IPS-20b (cell line): ENCODE data around the gene KIRREL3.

ENCODE experiments used
- H3K27ac ChIP-seq: one replicate; pipeline ENCODE4 v1.5.1; 2013; ENCODE audit warnings: low read length
- H3K27me3 ChIP-seq: 2 replicates; pipeline ENCODE4 v1.6.1; 2013; ENCODE audit warnings: mild to moderate bottlenecking, low read length, inconsistent platforms; ENCODE audit not compliant: insufficient read depth
- H3K36me3 ChIP-seq: 2 replicates; pipeline ENCODE4 v1.6.1; 2013; ENCODE audit warnings: low read depth, mild to moderate bottlenecking, inconsistent platforms, low read length, moderate library complexity; ENCODE audit not compliant: insufficient read depth
- H3K4me1 ChIP-seq: 2 replicates; pipeline ENCODE4 v1.6.1; 2013; ENCODE audit warnings: mild to moderate bottlenecking, control low read depth, inconsistent platforms, low read length, moderate library complexity; ENCODE audit not compliant: insufficient read depth
- H3K4me3 ChIP-seq: 2 replicates; pipeline ENCODE4 v1.5.1; 2013; ENCODE audit warnings: mild to moderate bottlenecking, low read length, inconsistent platforms
- H3K9ac ChIP-seq: 2 replicates; pipeline ENCODE4 v1.6.1; 2013; ENCODE audit warnings: low read depth, mild to moderate bottlenecking, inconsistent platforms, low read length, moderate library complexity
- H3K9me3 ChIP-seq: 2 replicates; pipeline ENCODE4 v1.6.1; 2013; ENCODE audit warnings: mild to moderate bottlenecking, low read depth, low read length, inconsistent platforms; ENCODE audit not compliant: insufficient read depth

KIRREL3 gene

DNA sequence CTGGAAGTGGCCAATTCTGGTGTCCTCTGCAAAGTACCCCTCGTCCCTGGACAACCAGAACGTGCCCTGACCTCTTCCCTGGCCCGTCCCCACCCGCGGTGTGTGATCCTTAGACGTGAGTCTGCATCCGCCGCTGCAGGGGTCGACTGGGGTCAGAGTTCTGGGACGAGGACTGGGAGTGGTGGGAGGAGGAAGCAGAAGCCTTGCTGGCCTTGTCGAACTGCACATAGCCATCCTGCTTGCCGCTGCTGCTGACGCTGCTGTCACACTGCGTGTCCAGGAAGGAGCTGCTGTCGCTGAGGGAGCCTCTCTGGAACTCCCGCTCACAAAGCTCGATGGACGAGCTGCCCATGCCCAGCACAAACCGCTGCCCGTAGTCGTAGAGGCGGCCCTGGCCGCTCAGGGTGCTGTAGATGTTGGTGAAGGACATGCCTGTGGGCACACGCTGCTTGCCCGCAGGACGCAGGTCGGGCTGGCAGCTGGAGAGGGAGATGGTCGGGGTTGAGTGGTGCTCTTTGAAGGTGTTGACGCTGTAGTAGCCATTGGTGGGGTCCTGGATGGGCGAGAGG lies 576.0 kb downstream of the KIRREL3 start:
- H3K4me3 ChIP-seq = no peak overlapping the region
- H3K36me3 ChIP-seq = no peaks in the 10 kb centered on the region
- H3K27me3 ChIP-seq = no peaks in the 10 kb centered on the region
- H3K4me1 ChIP-seq = no peaks in the 10 kb centered on the region
- no peak overlapping the region for H3K27ac ChIP-seq
- H3K9me3 ChIP-seq = no peaks in the 10 kb centered on the region
- H3K9ac ChIP-seq = no peak overlapping the region

DNA sequence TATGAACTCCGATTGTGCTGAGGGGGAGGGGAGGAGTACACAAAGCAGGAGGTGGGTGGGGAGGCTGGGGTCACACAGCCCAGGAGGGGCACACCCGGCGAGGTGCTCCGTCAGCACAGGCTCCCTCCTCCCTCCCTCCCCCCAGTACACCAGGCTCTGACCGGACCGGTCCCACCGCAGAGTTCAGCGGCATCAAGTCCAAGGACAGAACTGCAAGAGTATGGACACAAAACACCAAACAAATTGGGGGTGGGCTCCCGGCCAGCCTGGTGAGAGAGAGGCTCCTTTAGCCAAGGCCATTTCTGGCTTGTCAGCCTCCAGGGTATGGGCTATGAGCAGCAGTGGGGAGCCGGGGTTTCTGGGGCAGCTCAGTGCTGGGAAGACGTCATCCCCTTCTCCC lies 576.8 kb downstream of the KIRREL3 start:
- H3K9me3 ChIP-seq = no peaks in the 10 kb centered on the region
- H3K9ac ChIP-seq = no peak overlapping the region
- H3K36me3 ChIP-seq = no peaks in the 10 kb centered on the region
- H3K27me3 ChIP-seq = no peaks in the 10 kb centered on the region
- H3K4me3 ChIP-seq = no peak overlapping the region
- no peaks in the 10 kb centered on the region for H3K4me1 ChIP-seq
- H3K27ac ChIP-seq = no peak overlapping the region

DNA sequence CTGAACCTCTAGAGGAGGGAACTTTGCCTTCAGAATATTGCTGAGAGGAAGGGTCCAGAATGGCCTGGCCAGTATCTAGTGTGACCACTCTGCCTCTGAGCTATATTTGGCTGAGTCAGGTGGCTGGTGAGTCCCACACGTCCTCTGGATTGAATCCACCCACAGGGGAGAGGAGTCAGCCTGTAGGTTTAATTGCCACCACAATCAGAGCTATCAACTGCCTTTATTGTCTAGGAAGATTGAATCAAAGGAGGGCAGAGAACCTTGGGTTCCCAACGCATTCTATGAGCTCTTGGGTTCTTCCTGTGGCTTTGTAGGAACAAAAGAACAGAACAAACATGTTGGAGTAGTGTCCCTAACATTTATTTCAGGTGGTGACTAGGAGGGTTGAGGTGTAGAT lies 577.4 kb downstream of the KIRREL3 start:
- Histone ChIP-seq H3K4me3 (no peak overlapping the region), H3K9ac (no peak overlapping the region), H3K27ac (no peak overlapping the region), H3K4me1 (no peaks in the 10 kb centered on the region), H3K9me3 (no peaks in the 10 kb centered on the region), H3K36me3 (no peaks in the 10 kb centered on the region), H3K27me3 (no peaks in the 10 kb centered on the region)

DNA sequence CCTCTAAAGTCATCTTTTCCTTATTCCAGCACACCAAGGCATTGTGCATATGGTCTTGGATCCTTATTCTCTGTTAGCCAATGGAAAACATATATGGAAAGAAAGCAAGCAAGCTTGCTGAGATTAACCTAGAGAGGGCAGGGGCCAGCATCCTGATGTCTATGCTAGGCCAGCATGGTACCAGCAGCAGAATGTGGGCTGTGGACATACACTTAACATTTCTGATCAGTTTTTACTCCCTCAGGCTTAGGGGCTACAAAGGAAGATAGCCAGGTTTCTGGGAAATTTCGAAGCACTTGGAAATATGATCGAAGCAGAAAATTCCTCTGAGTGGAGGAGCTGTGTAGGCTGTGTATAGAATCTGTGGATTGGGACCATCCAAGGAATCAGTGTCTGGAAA lies 578.1 kb downstream of the KIRREL3 start:
- Histone ChIP-seq H3K4me1 (no peaks in the 10 kb centered on the region), H3K27ac (no peak overlapping the region), H3K27me3 (peaks cover under 1% of the 10 kb centered on the region), H3K9me3 (no peaks in the 10 kb centered on the region), H3K9ac (no peak overlapping the region), H3K36me3 (no peaks in the 10 kb centered on the region), H3K4me3 (no peak overlapping the region)

DNA sequence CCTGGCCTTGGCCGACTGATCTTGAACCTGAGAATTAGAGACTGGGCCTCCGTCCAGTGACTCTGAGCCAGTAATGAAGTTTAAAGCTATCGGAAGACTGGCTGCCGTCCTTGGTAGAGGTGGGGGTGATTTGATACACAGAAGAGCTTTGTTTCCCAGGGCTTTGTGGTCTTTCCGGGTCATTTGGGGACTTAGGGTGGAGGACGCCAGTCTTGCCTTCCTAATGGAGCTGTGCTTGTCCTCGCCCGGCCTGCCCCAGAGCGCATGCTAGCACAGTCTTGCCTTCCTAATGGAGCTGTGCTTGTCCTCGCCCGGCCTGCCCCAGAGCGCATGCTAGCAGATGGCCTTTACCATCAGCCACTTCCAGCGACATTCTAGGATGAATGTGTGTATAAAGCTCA lies 579.3 kb downstream of the KIRREL3 start:
- Histone ChIP-seq H3K4me1 (no peaks in the 10 kb centered on the region), H3K27ac (no peak overlapping the region), H3K27me3 (peaks cover 9% of the 10 kb centered on the region), H3K4me3 (no peak overlapping the region), H3K9ac (no peak overlapping the region), H3K9me3 (no peaks in the 10 kb centered on the region), H3K36me3 (no peaks in the 10 kb centered on the region)

DNA sequence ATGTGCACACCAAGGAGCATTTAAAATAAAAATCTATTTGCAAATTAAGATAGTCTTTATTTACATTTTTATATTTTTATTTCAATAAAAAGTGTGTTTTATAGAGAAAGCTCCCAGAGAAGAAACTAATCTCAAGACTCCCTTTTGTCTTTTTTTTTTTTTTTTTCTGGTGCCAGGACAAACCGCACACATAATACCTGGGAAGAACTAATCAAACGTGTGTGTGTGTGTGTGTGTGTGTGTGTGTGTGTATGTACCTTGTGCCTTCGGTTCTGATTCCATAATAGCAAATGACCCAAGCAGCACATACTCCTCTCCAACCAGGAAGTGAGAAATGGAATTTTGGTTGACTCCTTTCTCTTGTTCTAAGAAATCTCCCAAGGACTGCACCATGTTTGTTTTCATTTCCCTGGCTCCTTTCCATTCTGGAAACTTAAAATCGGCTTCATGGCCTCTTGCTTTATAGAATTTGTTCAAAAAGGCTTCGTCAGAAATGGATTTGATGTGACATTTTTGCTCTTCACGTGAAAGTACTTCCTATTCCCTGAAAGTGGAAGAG lies 579.8 kb downstream of the KIRREL3 start:
- H3K9ac ChIP-seq = no peak overlapping the region
- H3K27me3 ChIP-seq = peaks cover 9% of the 10 kb centered on the region
- H3K27ac ChIP-seq = no peak overlapping the region
- H3K9me3 ChIP-seq = no peaks in the 10 kb centered on the region
- no peak overlapping the region for H3K4me3 ChIP-seq
- no peaks in the 10 kb centered on the region for H3K4me1 ChIP-seq
- no peaks in the 10 kb centered on the region for H3K36me3 ChIP-seq

DNA sequence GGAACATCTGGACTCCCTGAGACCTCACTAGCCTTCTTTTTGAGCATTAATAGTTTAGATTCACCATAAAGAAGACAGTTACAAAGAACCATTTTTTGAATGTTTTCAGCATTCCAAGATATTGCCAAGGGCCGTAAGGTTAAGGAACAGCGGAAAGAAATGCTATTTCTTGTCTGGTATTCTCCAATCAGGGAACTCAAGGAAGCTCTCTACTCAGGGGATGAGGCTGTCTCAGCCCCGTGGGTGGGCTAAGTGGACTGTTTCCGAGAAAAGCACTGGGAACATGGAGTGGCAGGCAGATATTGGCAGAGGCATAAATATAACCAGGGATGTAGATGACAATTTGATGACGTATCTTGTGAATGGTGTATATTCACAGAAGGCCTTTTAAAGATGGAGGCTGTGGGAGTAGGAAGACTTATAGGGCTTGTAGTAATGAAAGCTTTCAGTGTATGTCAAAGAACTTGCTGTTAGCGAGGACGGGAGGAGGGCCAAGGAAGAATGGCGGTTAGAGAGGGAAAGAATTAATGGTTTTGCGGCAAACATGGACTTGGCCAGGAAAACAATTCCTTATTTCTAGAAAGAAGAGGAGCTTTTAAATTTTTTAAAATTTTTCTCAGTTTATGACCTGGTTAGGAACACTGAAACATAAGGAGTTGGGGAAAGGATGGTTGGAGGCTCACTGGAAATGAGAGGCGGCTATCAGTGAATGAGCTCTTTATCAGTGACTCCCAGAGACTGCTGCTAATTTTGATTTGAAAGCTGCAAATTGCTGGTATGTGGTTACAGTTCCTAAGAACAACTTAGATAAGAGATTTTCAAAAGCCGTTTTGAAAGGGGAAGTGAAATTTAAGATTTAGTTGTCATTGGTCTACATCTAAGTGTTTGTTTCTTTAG lies 580.5 kb downstream of the KIRREL3 start:
- H3K27me3 ChIP-seq = peaks cover 9% of the 10 kb centered on the region
- H3K4me3 ChIP-seq = no peak overlapping the region
- H3K36me3 ChIP-seq = no peaks in the 10 kb centered on the region
- no peaks in the 10 kb centered on the region for H3K4me1 ChIP-seq
- no peak overlapping the region for H3K27ac ChIP-seq
- H3K9ac ChIP-seq = no peak overlapping the region
- H3K9me3 ChIP-seq = no peaks in the 10 kb centered on the region

DNA sequence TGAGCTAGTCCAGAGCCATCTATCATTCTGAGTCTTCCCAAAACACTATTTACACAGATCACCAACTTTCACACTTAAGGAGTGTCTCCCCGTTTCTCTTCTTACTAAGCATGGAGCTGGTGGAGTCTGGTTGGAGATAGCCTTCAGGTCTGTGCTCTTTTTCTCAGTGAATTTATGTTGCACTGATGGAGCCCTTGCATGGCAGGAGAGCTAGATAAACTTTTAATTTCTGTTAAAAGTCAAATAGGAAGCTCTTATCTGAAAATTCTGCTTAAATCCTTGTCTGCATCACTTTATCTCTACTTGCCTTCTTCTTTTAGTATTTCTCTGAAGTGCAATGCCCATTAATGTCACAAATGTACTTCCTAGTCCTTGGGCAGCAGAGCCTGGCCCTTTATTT lies 581.7 kb downstream of the KIRREL3 start:
- H3K36me3 ChIP-seq = no peaks in the 10 kb centered on the region
- H3K9me3 ChIP-seq = no peaks in the 10 kb centered on the region
- peaks cover 9% of the 10 kb centered on the region for H3K27me3 ChIP-seq
- no peak overlapping the region for H3K27ac ChIP-seq
- H3K9ac ChIP-seq = no peak overlapping the region
- no peaks in the 10 kb centered on the region for H3K4me1 ChIP-seq
- no peak overlapping the region for H3K4me3 ChIP-seq

DNA sequence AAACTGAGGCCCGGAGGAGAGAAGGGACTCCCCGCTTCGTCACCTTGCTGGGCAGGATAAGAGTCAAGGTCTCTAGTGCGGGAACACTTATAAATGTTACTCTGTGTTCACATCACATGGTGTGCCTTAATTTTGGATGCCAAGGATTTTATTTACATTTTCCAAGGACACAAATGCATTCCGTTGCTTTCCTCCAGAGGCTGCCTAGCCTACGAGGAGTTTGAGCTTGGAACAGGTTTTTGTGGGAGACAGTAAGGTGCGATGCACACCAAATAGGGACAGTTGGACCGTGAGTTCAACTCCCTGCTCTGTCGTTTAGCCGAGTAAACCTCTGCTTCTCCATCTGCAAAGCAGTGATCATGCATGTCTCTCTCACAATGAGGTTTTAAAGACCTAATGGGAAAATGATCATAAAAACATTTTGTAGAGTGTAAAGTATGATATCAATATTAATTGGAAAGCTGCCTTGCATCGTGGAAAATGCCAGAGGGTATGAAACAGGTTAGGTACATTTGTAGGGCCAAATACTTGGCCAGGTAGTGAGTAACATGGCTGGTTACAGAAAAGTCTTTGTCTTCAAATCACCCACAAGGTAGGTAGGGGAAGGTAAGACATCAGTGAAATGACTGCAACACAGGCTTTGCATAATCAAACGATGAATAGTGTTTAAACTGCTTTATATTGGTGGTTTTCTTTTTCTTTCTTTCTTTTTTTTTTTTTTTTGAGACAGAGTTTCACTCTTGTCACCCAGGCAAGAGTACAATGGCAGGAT lies 583.3 kb downstream of the KIRREL3 start:
- Histone ChIP-seq H3K27me3 (peaks cover 9% of the 10 kb centered on the region), H3K36me3 (peaks cover 6% of the 10 kb centered on the region; the same call in 1 of the 2 replicates), H3K9me3 (no peaks in the 10 kb centered on the region), H3K9ac (peak overlapping the region; percentile 42; the same call in 1 of the 2 replicates), H3K4me3 (peak overlapping the region; percentile 48; the same call in 1 of the 2 replicates), H3K27ac (no peak overlapping the region), H3K4me1 (no peaks in the 10 kb centered on the region)

DNA sequence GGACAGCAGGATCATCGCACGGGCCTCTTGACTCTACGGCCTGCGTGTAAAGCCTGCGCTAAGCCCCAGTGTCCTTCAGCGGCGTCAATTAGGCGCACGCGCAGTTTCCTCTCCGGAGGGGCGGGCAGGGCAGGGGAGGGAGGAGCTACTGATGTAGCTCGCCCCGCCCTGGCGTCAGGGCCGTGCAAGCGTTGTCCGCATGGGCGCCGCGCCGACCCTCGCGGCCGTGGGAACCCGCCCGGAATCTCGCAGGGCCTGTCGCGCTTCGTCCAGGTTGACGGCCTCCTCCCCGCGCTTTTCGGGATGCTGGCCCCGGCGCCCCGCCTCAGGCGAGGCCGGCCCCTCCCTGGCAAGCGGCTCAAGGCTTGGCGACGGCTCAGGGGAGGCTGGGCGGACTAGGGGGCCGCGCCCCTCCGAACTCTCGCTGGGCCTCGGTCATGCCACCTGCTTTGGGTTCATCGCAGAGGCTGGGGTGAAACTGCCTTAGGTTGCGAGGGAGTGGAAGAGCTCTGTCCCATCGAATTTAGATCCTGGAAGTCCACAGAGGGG lies 584.0 kb downstream of the KIRREL3 start:
- Histone ChIP-seq H3K27ac (no peak overlapping the region), H3K4me3 (peak overlapping the region; percentile 48; the same call in 1 of the 2 replicates), H3K9ac (peak overlapping the region; percentile 54; the same call in 1 of the 2 replicates)

More for the DNA sequence above, 584.0 kb downstream of the KIRREL3 start:
- no peaks in the 10 kb centered on the region for H3K9me3 ChIP-seq
- H3K36me3 ChIP-seq = peaks cover 6% of the 10 kb centered on the region; the same call in 1 of the 2 replicates
- peaks cover 9% of the 10 kb centered on the region for H3K27me3 ChIP-seq
- no peaks in the 10 kb centered on the region for H3K4me1 ChIP-seq
